Measurements from ENCODE around the gene PRICKLE4.

Gene PRICKLE4

DNA sequence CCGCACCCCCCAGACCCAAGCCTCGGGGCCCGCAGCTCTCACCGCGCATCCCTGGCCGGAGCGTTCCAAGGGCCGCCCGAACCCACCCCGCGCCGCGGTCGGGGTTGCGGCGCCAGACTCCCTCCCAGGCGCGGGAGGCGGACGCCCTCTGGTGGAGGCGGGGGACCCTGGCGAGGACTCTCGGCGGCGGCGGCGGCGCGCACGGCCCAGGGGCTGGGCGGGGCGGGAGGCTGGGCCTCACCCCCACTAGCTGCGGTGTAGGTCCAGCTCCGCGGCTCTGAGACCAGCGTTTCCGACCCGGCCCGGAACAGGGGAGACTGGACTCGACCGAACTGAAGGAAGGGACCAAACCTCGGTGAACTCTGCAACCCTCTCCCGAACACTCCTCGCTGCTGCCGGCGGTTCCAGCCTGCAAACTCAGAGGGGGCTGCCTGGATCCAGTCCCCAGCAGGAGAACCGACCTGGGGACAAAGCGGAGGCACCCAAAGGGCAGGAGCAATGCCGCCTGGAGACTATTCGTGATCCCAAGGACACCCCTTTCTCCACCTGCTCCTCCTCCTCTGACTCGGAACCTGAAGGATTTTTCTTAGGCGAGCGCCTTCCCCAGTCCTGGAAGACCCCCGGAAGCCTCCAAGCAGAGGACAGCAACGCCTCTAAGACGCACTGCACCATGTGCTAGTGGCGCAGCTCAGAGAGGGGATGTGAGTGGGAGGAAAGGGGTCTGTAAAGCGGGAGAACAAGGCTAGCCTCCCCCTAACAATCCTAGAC is 6.1 kb downstream of the PRICKLE4 start:
- peak; percentile 58 for DNase-seq (ENCODE audit: low read depth)
- TF ChIP-seq CTCF (conservative IDR thresholded peaks at IDR 0.05; ENCODE audit: control insufficient read depth, insufficient read depth, low read depth, low read length), result peak; percentile 32
- H3K4me3 ChIP-seq (ENCODE audit: control insufficient read depth, low read depth, low read length), result peak overlapping the region; percentile 70

GRCh38 chr6:41787219-41787917 is 6.8 kb downstream of the PRICKLE4 start, which contains the start of gene TOMM6:
Gene TOMM6 (plus strand): TSS chr6:41787694. CDS start chr6:41787698, 4 bp downstream.
- TF ChIP-seq CTCF (conservative IDR thresholded peaks at IDR 0.05; ENCODE audit: control insufficient read depth, insufficient read depth, low read depth, low read length), result peak; percentile 58
- H3K4me3 ChIP-seq (ENCODE audit: control insufficient read depth, low read depth, low read length), result peak within 1 kb of the TSS; percentile 70
- DNase-seq (ENCODE audit: low read depth), result peak; percentile 93

DNA sequence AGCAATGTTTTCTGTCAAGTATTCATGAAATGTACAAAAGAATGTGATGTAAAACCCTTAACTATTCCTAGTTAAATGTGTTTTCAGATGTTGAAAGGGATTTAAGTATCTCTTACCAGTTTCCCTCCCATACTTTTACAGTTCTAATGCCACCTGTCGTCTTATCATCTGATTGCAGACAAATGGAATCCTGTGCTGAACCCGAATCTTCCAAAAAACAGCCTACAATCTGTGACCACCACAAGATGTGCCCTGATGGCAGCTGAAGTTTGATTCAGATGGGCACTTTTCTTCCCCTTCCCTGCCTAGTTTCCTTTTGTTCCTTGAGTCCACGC is 8.8 kb downstream of the PRICKLE4 start:
- no peak overlapping the region for H3K4me3 ChIP-seq (ENCODE audit: control insufficient read depth, low read depth, low read length)
- DNase-seq (ENCODE audit: low read depth), result no peak
- no peak for TF ChIP-seq CTCF (conservative IDR thresholded peaks at IDR 0.05; ENCODE audit: control insufficient read depth, insufficient read depth, low read depth, low read length)

GRCh38 chr6:41790045-41790444 is 9.5 kb downstream of the PRICKLE4 start:
- no peak overlapping the region for H3K4me3 ChIP-seq (ENCODE audit: control insufficient read depth, low read depth, low read length)
- no peak for DNase-seq (ENCODE audit: low read depth)
- no peak for TF ChIP-seq CTCF (conservative IDR thresholded peaks at IDR 0.05; ENCODE audit: control insufficient read depth, insufficient read depth, low read depth, low read length)

DNA sequence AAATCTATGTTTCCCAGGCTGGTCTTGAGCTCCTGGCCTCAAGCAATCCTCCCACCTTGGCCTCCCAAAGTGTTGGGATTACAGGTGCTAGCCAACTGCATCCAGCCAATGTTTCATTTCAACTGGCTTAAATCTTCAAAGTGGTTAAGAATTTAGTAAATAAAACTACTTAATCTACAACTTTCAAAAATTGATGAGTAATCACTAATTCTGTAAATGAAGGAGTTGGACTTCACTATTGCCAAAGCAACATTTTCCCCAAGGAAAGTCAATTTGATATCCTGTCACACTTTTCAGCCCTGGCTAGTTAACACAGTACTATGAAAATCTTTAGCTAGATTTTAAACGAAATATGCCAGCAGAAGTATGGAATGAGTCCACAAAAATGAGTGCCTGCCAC is 10.7 kb downstream of the PRICKLE4 start:
- no peak for TF ChIP-seq CTCF (conservative IDR thresholded peaks at IDR 0.05; ENCODE audit: control insufficient read depth, insufficient read depth, low read depth, low read length)
- no peak for DNase-seq (ENCODE audit: low read depth)
- H3K4me3 ChIP-seq (ENCODE audit: control insufficient read depth, low read depth, low read length), result no peak overlapping the region

DNA sequence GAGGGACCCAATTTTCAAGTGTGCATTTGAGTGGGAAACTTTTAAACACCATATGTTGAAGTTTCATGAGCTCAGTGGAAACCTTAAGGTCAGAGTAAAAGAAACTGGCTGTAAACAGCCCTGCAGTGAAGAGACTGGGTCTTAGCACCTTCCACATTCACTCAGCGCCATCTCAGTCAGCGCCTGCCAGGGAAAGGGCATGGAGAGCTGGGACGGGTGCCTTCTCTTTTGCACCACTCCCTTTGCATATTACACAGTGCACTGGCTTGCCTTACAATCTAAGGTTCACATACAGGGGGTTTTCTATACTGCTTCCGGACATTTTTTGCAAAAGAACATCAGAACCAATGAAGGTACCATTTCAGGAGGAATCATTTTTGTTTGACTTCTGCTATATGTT is 11.4 kb downstream of the PRICKLE4 start:
- TF ChIP-seq CTCF (conservative IDR thresholded peaks at IDR 0.05; ENCODE audit: control insufficient read depth, insufficient read depth, low read depth, low read length), result no peak
- no peak overlapping the region for H3K4me3 ChIP-seq (ENCODE audit: control insufficient read depth, low read depth, low read length)
- DNase-seq (ENCODE audit: low read depth), result no peak

Data from fibroblast of mammary gland (primary cell).